ENCODE data around the gene ART3. TPM values are rescaled to one million over a fixed set of nuclear protein-coding genes. Genes with fewer than 3 reads are reported as not detected.

Gene ART3
- total RNA-seq, 1 donor from 2014 or later = 7.3 TPM

DNA sequence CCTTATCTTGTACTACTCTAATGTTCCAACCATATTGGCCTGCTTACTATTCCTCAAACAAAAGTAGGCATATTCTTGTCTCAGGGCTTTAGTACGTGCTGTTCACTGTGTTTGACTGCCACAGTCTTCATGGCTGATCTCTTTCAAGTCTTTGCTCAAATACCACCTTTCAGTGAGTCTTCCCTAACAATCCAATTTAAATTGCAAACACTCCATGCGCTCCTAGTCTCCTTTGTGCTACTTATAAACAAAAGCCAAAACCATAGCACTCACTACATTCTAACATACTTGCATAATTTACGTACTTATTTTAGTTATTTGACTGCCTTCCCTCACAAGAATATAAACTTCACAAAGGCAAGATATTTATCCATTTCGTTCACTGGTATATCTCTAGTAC lies 1.7 kb upstream of the ART3 start:
- TF ChIP-seq, protein P1, sequence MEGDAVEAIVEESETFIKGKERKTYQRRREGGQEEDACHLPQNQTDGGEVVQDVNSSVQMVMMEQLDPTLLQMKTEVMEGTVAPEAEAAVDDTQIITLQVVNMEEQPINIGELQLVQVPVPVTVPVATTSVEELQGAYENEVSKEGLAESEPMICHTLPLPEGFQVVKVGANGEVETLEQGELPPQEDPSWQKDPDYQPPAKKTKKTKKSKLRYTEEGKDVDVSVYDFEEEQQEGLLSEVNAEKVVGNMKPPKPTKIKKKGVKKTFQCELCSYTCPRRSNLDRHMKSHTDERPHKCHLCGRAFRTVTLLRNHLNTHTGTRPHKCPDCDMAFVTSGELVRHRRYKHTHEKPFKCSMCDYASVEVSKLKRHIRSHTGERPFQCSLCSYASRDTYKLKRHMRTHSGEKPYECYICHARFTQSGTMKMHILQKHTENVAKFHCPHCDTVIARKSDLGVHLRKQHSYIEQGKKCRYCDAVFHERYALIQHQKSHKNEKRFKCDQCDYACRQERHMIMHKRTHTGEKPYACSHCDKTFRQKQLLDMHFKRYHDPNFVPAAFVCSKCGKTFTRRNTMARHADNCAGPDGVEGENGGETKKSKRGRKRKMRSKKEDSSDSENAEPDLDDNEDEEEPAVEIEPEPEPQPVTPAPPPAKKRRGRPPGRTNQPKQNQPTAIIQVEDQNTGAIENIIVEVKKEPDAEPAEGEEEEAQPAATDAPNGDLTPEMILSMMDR (IDR thresholded peaks at IDR 0.05; ENCODE audit: unreplicated experiment) = no peak
- H3K36me3 Mint-ChIP-seq (ENCODE audit: insufficient read depth) = no peaks in the 10 kb centered on the region
- H3K9me3 Mint-ChIP-seq (ENCODE audit: low read depth) = no peaks in the 10 kb centered on the region
- no peaks in the 10 kb centered on the region for H3K4me1 Mint-ChIP-seq (ENCODE audit: low read depth)
- H3K27ac Mint-ChIP-seq = no peak overlapping the region
- no peak overlapping the region for H3K4me3 Mint-ChIP-seq (ENCODE audit: low read depth)
- H3K27me3 Mint-ChIP-seq = no peaks in the 10 kb centered on the region
- no peak for DNase-seq (ENCODE audit: low spot score, unreplicated experiment)

DNA sequence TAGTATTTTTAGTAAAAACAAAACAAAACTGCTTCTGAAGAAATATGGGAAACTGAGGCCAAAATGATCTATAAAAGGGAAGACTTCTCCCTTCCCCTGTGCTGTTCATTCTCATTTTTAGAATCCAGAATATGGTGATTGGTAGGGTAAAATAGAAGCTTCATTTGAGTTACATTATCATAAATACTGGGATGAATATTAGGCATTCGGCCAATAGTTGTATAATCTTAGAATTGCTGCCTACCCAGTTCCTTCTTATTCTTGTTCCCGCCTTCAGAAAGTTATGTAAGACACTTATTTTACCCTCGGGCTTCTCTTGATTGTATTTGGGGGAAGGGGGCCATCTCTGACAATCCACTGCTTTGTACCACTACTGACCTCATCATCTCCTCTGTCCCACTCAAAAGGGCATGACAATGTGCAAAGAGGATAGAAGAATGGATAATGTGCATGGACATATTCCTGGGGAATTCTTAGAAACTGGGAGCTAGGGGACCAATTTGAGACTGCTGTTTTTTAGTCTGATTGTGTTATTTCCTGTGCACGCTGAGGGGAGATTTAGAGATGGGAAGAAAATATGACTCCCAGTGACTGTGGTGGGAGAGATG lies 588 bp downstream of the ART3 start:
- DNase-seq (ENCODE audit: low spot score, unreplicated experiment) = no peak
- H3K27ac Mint-ChIP-seq = no peak overlapping the region
- no peak overlapping the region for H3K4me3 Mint-ChIP-seq (ENCODE audit: low read depth)
- TF ChIP-seq, protein P1 (IDR thresholded peaks at IDR 0.05; ENCODE audit: unreplicated experiment) = no peak
- H3K36me3 Mint-ChIP-seq (ENCODE audit: insufficient read depth) = no peaks in the 10 kb centered on the region
- no peaks in the 10 kb centered on the region for H3K4me1 Mint-ChIP-seq (ENCODE audit: low read depth)
- peaks cover 6% of the 10 kb centered on the region for H3K27me3 Mint-ChIP-seq
- no peaks in the 10 kb centered on the region for H3K9me3 Mint-ChIP-seq (ENCODE audit: low read depth)

DNA sequence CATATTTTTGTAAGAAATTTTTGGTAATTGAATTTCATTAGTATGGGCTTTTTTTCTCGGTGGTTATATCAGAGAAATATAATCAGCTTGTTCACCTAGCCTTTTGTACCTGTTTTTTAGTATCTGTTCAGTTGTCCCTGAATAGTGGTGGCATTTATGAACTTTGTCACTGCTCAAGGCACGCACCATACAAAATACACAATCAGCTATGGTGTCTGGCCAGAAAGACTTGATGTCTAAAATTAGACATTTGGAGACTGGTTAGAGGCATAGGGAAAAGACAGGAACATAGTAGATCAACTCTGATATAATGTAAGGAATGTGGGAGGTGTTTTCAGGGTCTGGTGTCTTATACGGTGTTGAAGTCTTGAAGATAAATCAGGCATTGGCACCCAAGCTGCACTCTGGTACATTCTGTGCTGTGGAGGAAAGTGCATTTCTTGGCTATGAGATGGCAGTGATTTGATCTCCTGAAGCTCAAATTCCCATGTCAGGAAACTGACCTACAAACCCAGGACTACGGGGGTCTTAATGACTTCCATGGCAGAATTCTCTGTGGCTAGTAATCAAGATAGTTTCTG lies 3.6 kb downstream of the ART3 start:
- H3K27me3 Mint-ChIP-seq = peaks cover 6% of the 10 kb centered on the region
- TF ChIP-seq, protein P1 (IDR thresholded peaks at IDR 0.05; ENCODE audit: unreplicated experiment) = no peak
- H3K36me3 Mint-ChIP-seq (ENCODE audit: insufficient read depth) = no peaks in the 10 kb centered on the region
- H3K4me3 Mint-ChIP-seq (ENCODE audit: low read depth) = no peak overlapping the region
- no peak overlapping the region for H3K27ac Mint-ChIP-seq
- H3K4me1 Mint-ChIP-seq (ENCODE audit: low read depth) = no peaks in the 10 kb centered on the region
- H3K9me3 Mint-ChIP-seq (ENCODE audit: low read depth) = no peaks in the 10 kb centered on the region
- no peak for DNase-seq (ENCODE audit: low spot score, unreplicated experiment)

DNA sequence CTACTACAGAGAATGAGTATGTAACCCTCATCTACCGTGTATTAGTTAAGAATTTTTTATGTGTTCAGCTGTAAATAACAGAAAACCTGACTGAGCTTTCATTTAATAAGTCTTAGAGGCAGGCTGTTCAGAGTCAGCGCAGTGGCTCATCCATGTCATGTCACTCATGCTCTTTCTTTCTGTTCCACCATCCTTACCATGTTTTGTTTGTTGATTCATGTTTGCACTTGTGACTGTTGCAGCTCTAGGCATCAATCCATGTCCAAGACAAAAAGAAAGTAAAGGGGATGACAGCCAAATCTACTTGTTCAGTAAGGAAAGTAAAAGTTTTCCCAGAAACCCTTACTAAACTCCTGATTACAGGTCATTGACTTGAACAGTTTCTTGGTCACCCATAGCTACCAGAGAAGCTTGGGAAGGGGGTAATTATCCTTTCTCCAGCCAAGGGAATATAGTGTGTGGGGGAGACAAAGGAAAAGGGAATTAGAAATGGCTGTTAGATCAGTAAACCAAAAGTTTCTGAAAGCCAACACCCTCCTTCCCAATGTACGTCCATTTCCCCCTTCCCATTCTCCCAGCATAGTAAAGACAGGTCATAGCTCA lies 9.0 kb downstream of the ART3 start:
- peaks cover 3% of the 10 kb centered on the region for H3K4me1 Mint-ChIP-seq (ENCODE audit: low read depth)
- TF ChIP-seq, protein P1 (IDR thresholded peaks at IDR 0.05; ENCODE audit: unreplicated experiment) = no peak
- H3K36me3 Mint-ChIP-seq (ENCODE audit: insufficient read depth) = no peaks in the 10 kb centered on the region
- H3K27me3 Mint-ChIP-seq = peaks cover 10% of the 10 kb centered on the region
- no peak overlapping the region for H3K4me3 Mint-ChIP-seq (ENCODE audit: low read depth)
- no peak for DNase-seq (ENCODE audit: low spot score, unreplicated experiment)
- H3K27ac Mint-ChIP-seq = no peak overlapping the region
- H3K9me3 Mint-ChIP-seq (ENCODE audit: low read depth) = no peaks in the 10 kb centered on the region

DNA sequence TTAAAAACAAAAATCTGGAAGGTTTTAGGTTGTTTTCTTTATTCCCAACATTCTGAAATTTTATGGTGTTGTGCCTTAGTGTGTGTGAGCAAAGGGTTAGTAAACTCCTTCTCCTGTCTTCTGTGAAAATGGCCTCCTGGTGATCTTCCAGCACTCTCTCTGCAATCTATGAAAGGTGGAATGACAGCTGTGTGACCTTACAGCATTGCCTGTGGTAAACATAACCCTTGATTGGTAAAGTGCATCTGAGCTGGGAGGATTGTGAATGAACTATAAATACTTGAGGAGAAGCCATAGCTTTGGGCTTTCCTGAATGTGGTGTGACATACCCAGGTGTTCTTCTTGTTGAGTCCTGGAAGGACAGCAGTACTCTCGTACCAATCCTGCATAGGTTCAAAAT lies 10.0 kb downstream of the ART3 start:
- Mint-ChIP-seq H3K9me3 (ENCODE audit: low read depth) (no peaks in the 10 kb centered on the region), H3K27ac (no peak overlapping the region), H3K4me3 (ENCODE audit: low read depth) (no peak overlapping the region), H3K27me3 (peaks cover 6% of the 10 kb centered on the region), H3K36me3 (ENCODE audit: insufficient read depth) (no peaks in the 10 kb centered on the region), H3K4me1 (ENCODE audit: low read depth) (peaks cover 3% of the 10 kb centered on the region)
- TF ChIP-seq, protein P1 (IDR thresholded peaks at IDR 0.05; ENCODE audit: unreplicated experiment) = no peak
- DNase-seq (ENCODE audit: low spot score, unreplicated experiment) = no peak

Data from progenitor cell of endocrine pancreas (in vitro differentiated cells).